Activated gamma-delta T cell (primary cell): Measurements from ENCODE around the gene PCED1B.
"Not testable (repeated sequence)": the region's sequence is repeated elsewhere in the genome, so short reads cannot be mapped to it uniquely, and the experiment has no call there.

Source experiments
- DNase-seq: peaks from one replicate; lab custom pipeline; 2025; lab: John Stamatoyannopoulos, UW

PCED1B gene

GRCh38 chr12:47088021-47088944 lies 8.9 kb downstream of the PCED1B start:
- no peak for DNase-seq

- no peak for DNase-seq
Observed at GRCh38 chr12:47091009-47091408, 11.6 kb downstream of the PCED1B start.

GRCh38 chr12:47094804-47095203 lies 15.4 kb downstream of the PCED1B start:
- DNase-seq: no peak

GRCh38 chr12:47095446-47096236 lies 16.2 kb downstream of the PCED1B start:
- no peak for DNase-seq

- DNase-seq: no peak
Observed at GRCh38 chr12:47097276-47097896, 18.0 kb downstream of the PCED1B start.

GRCh38 chr12:47098099-47098498 lies 18.7 kb downstream of the PCED1B start:
- no peak for DNase-seq

- no peak for DNase-seq
Observed at GRCh38 chr12:47099610-47100009, 20.2 kb downstream of the PCED1B start.

- no peak for DNase-seq
Observed at GRCh38 chr12:47100160-47100559, 20.7 kb downstream of the PCED1B start.

- DNase-seq: no peak
Observed at GRCh38 chr12:47102406-47102805, 23.0 kb downstream of the PCED1B start.

GRCh38 chr12:47102845-47103651 lies 23.6 kb downstream of the PCED1B start:
- DNase-seq: no peak

- DNase-seq: no peak
Observed at GRCh38 chr12:47105914-47106674, 26.7 kb downstream of the PCED1B start.

GRCh38 chr12:47107446-47107845 lies 28.0 kb downstream of the PCED1B start:
- no peak for DNase-seq

- DNase-seq: no peak
Observed at GRCh38 chr12:47107926-47108325, 28.5 kb downstream of the PCED1B start.

- DNase-seq: no peak
Observed at GRCh38 chr12:47110011-47110541, 30.7 kb downstream of the PCED1B start.

- DNase-seq: no peak
Observed at GRCh38 chr12:47110718-47111391, 31.4 kb downstream of the PCED1B start.

- DNase-seq: no peak
Observed at GRCh38 chr12:47111392-47111778, 32.0 kb downstream of the PCED1B start.

GRCh38 chr12:47111854-47112253 lies 32.4 kb downstream of the PCED1B start:
- DNase-seq: no peak

GRCh38 chr12:47112679-47113078 lies 33.3 kb downstream of the PCED1B start:
- DNase-seq: no peak

- no peak for DNase-seq
Observed at GRCh38 chr12:47114481-47114892, 35.1 kb downstream of the PCED1B start.

GRCh38 chr12:47117305-47117704 lies 37.9 kb downstream of the PCED1B start:
- not testable (repeated sequence) for DNase-seq
